CD4-positive, alpha-beta T cell treated with Interleukin-2 at 100 ng/mL for 4 hours (primary cell): ENCODE results near the gene HES3.

ENCODE experiments used
- DNase-seq: peaks from one replicate; pipeline ENCODE4 v3.0.0-alpha.2; 2020; ENCODE audit warnings: low spot score

Gene HES3

GRCh38 chr1:6243993-6244392 is at the start of gene HES3:
Gene HES3, plus strand, starts transcription at chr1:6244179. Its CDS starts 187 bp downstream, at chr1:6244366.
- DNase-seq, result no peak

DNA sequence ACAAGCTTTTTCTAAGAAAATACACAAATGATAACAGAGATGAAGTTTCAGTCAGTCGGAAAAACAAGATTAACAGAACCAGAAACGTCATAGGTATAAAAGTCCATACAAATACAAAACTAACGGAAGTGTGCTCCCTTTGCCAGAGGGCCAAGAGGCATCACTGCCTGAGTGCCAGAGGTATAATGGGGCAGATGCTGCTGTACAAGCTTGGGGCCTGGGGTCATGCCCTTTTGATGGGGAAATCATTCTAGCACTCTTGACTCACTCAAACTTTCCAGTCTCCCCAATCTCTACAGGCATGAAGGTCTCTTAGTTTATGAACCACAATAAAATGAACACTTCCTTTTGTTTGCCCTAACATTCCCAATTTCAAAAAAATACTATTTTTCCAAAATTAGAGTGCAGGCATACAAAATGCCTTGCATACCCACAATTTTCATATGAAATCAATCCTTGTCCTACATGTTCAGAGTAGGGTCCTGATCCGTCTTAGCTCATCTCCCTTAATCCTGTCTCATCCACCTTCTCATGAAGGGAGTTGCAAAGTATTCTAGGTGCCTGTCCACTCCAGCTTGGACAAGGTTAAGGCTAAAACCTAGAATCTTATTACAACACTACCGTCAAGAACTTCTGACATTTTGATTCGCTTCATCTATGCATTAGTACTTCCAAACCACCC is 46.1 kb upstream of the HES3 start:
- no peak for DNase-seq

- no peak for DNase-seq
Observed at GRCh38 chr1:6198646-6199297, 45.2 kb upstream of the HES3 start.

- DNase-seq, result peak; percentile 99
Observed at GRCh38 chr1:6199298-6200187, 44.4 kb upstream of the HES3 start, which contains the start of gene RPL22. Gene RPL22, minus strand, starts transcription at chr1:6199595. Its CDS starts 22 bp downstream, at chr1:6199573.

GRCh38 chr1:6200188-6200809 is 43.7 kb upstream of the HES3 start:
- DNase-seq, result no peak

GRCh38 chr1:6202256-6202655 is 41.7 kb upstream of the HES3 start:
- DNase-seq, result no peak

GRCh38 chr1:6205849-6206519 is 38.0 kb upstream of the HES3 start, which contains the start of gene RNF207:
Gene RNF207, plus strand, starts transcription at chr1:6206119. Its CDS starts 417 bp downstream, at chr1:6206536.
- peak; percentile 59 for DNase-seq

- no peak for DNase-seq
Observed at GRCh38 chr1:6206520-6206855, 37.5 kb upstream of the HES3 start.

DNA sequence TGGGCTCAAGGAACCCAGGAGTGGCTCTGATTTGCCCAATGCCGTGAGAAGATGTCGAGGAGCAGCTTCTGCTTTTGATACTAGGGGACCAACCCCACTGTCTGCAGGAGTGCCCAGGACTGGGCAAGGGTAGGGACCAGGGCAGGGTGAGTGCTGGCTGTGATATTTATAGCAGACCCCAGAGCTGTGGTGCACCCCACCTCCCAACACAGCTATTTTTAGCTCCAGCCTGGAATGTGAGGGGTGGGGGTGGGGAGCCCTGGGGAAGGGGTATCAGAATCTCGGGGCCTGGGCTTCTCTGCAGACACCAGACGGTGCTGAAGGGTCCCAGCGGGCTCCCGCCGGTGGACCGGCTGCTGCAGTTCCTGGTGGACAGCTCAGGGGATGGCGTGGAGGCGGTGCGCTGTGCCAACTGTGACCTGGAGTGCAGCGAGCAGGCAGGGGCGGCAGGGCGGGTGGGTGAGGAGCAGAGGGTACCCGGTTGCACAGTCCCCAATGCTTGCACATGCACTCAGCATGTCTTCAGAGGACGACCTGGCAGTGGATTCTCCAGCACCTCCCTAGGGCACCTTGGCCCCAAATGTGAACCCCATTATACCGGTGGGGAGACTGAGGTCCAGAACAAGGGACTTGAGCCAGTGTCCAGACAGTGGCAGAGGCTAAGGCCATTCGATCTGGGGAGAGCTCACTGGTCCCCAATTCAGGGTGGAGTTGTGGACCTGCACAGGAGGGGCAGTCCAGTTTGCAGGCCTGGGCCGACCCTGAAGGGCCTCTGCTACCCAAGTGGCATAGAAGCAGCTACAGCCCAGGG is 36.7 kb upstream of the HES3 start:
- no peak for DNase-seq

GRCh38 chr1:6207921-6208320 is 36.1 kb upstream of the HES3 start:
- no peak for DNase-seq

DNA sequence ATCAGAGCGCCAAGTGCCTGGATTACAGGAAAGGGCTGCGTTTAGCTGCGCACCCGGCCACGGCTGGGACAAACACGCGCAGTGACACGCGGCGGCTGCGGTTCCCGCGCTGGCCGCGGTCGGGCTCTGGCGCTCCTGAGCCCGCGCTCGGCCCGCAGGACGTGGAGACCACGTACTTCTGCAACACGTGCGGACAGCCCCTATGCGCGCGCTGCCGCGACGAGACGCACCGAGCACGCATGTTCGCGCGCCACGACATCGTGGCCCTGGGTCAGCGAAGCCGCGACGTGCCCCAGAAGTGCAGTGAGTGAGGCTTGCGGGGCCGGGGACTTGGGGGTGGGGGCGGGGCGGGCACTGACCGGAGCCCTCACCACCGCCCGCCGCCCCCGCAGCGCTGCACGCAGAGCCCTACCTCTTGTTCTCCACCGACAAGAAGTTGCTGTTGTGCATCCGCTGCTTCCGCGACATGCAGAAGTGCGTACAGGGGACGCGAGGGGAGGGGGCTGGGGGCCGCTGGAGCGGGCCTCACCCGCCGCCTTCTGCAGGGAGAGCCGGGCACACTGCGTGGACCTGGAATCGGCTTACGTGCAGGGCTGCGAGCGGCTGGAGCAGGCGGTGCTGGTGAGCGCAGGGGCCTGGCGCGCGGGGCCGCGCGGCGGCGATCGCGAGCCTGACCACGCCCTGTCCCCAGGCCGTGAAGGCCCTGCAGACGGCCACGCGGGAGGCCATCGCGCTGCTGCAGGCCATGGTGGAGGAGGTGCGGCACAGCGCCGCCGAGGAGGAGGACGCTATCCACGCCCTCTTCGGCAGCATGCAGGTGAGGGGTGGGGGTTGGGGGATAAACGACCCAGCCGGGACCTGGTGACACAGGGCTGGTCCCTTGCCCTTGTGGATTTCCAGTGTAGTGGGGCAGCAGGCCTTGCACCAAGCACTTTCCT is 35.0 kb upstream of the HES3 start:
- no peak for DNase-seq

GRCh38 chr1:6209661-6210580 is 34.1 kb upstream of the HES3 start:
- DNase-seq, result peak; percentile 16

GRCh38 chr1:6210591-6211355 is 33.2 kb upstream of the HES3 start:
- DNase-seq, result no peak

DNA sequence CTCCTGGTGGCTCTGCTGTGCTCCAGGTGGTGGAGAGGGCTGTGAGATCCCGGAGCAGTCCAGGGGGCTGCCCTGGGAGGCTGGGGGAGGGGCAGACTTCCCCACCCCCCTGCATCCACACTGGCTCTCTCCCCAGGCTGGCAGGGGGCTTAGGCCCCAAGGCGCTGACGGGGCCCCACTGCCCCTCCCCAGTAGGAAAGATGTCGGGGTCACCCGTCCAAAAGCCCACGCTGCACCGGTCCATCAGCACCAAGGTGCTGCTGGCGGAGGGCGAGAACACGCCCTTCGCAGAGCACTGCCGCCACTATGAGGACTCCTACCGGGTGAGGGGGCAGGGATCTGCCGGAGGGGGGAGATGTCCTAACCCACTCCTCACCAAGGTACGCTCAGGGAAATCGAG is 32.2 kb upstream of the HES3 start:
- no peak for DNase-seq

GRCh38 chr1:6212193-6212959 is 31.6 kb upstream of the HES3 start:
- no peak for DNase-seq

DNA sequence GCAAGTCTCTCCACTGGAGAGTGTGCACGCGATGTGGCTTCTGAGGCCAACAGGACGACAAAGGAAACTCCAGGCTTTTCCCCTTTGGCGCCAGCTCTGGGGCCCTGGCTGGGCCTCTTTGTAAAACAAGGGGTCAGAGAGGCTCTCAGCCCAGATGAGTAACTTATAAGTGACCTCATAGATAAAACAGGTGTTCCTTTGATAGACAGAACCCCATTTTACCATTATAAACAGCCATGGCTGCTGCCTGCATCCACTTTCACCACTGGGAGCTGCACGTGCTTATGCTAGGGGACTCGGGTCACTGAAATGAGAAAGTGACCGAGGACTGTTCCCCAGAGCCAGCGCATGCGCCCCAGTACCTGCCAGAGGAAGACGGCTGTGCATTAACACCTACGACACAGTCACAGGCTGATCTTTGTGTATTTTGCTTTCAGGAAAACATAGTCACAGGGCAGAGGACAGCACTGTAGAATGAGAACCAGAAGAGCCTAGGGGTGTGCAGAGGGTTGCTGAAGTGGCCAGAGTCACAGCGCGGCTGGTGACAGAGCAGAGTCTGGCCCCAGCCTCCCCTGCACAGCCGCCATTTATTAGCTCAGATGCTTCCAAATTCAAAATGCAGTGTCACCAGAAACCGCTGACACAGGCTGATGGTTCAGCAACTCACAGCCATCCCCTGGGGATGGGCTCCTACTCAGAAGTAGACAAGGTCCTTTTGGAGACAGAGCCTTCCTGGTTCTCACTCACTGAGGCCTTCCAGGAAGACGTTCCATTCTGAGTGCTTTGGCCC is 25.4 kb upstream of the HES3 start:
- DNase-seq, result no peak
